ENCODE results near the gene EN2.

- no peak for TF ChIP-seq POLR2A (IDR thresholded peaks at IDR 0.05; ENCODE audit: low read depth, low read length)
- no peak for TF ChIP-seq CTCF (conservative IDR thresholded peaks at IDR 0.05; ENCODE audit: low read depth, low read length)
- no peak for TF ChIP-seq RAD21 (IDR thresholded peaks at IDR 0.05; ENCODE audit: low read length)
- TF ChIP-seq MAZ (IDR thresholded peaks at IDR 0.05; ENCODE audit: borderline replicate concordance, low read depth, low read length), result no peak
- no peak for TF ChIP-seq SMC3 (IDR thresholded peaks at IDR 0.05; ENCODE audit: low read depth, low read length)
- no peak for TF ChIP-seq CEBPB (IDR thresholded peaks at IDR 0.05; ENCODE audit: low read depth, low read length)
Observed at GRCh38 chr7:155484483-155485399, 26.8 kb downstream of the EN2 start.
